Retinal pigment epithelial cell (primary cell): ENCODE measurements around the gene SHC2.

Experiments used
- DNase-seq: peaks from one replicate; pipeline ENCODE4 v3.0.0-alpha.2; 2010; ENCODE audit warnings: low read depth
- H3K4me3 ChIP-seq: 2 replicates; pipeline ENCODE4 v1.5.1; 2011; ENCODE audit warnings: mild to moderate bottlenecking, low read length, control low read depth, moderate library complexity
- TF ChIP-seq, protein P1 (sequence below): conservative IDR thresholded peaks from 2 replicates; pipeline ENCODE4 v1.5.1; 2011; ENCODE audit warnings: low read depth, low read length, control low read depth, inconsistent platforms

SHC2 gene

DNA sequence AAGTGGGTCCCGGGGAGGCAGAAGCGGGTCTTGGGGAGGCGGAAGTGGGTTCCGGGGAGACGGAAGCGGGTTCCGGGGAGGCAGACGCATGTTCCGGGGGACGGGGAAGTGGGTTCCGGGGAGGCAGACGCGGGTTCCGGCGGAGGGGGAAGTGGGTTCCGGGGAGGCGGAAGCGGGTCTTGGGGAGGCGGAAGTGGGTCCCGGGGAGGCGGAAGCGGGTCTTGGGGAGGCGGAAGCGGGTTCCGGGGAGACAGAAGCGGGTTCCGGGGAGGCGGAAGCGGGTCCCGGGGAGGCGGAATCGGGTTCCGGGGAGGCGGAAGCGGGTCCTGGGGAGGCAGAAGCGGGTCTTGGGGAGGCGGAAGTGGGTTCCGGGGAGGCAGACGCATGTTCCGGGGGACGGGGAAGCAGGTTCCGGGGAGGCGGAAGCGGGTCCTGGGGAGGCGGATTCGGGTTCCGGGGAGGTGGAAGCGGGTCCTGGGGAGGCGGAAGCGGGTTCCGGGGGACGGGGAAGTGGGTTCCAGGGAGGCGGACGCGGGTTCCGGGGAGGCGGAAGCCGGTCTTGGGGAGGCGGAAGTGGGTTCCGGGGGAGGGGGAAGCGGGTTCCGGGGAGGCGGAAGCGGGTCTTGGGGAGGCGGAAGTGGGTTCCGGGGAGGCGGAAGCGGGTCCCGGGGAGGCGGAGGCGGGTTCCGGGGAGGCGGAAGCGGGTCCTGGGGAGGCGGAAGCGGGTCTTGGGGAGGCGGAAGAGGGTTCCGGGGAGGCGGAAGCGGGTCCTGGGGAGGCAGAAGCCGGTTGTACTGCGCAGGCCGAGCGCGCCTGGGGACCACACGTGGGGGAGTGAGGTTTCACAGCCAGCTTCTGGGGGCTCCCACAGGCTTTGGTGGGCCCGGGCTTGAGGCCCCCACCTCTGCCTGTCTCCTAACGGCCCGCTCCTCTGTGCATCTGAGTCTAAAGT is 2.5 kb downstream of the SHC2 start:
- TF ChIP-seq, protein P1, sequence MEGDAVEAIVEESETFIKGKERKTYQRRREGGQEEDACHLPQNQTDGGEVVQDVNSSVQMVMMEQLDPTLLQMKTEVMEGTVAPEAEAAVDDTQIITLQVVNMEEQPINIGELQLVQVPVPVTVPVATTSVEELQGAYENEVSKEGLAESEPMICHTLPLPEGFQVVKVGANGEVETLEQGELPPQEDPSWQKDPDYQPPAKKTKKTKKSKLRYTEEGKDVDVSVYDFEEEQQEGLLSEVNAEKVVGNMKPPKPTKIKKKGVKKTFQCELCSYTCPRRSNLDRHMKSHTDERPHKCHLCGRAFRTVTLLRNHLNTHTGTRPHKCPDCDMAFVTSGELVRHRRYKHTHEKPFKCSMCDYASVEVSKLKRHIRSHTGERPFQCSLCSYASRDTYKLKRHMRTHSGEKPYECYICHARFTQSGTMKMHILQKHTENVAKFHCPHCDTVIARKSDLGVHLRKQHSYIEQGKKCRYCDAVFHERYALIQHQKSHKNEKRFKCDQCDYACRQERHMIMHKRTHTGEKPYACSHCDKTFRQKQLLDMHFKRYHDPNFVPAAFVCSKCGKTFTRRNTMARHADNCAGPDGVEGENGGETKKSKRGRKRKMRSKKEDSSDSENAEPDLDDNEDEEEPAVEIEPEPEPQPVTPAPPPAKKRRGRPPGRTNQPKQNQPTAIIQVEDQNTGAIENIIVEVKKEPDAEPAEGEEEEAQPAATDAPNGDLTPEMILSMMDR: no peak
- DNase-seq: no peak
- H3K4me3 ChIP-seq: no peak overlapping the region

DNA sequence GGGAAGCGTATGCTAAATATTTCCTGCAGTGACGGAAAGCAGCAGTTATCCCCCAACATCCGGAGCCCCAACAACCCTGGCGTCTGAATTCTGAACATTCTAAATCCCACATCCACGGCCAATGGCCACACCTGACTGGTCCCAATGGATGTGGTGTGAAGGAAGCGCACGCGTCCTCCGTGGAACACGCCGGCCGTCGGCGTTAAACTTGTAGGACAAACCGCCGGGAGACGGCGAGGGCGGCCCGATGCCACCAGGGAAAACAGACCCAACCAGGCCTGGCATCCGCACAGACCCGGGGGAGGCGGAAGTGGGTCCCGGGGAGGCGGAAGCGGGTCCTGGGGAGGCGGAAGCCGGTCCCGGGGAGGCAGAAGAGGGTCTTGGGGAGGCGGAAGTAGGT is 3.2 kb downstream of the SHC2 start:
- no peak overlapping the region for H3K4me3 ChIP-seq
- no peak for DNase-seq
- TF ChIP-seq, protein P1: no peak

DNA sequence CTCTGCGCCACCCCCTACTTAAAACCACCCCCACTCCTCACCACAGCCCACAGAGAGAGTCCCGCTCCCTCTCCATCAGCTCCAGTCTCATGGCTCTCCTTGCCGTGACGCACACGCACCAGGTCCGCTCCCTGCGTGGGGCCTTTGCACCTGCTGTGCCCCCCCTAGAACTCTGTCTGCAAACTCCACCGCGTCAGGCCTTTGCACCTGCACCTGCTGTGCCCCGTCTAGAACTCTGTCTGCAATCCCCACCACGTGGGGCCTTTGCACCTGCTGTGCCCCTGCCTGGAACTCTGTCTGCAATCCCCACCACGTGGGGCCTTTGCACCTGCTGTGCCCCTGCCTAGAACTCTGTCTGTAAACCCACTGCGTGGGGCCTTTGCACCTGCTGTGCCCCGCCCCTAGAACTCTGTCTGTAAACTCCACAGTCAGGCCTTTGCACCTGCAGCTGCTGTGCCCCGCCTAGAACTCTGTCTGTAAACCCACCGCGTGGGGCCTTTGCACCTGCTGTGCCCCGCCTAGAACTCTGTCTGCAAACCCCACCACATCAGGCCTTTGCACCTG is 4.2 kb downstream of the SHC2 start:
- H3K4me3 ChIP-seq: no peak overlapping the region
- TF ChIP-seq, protein P1: no peak
- DNase-seq: no peak

GRCh38 chr19:455851-456546 is 4.8 kb downstream of the SHC2 start:
- no peak for DNase-seq
- no peak overlapping the region for H3K4me3 ChIP-seq
- TF ChIP-seq, protein P1: no peak

DNA sequence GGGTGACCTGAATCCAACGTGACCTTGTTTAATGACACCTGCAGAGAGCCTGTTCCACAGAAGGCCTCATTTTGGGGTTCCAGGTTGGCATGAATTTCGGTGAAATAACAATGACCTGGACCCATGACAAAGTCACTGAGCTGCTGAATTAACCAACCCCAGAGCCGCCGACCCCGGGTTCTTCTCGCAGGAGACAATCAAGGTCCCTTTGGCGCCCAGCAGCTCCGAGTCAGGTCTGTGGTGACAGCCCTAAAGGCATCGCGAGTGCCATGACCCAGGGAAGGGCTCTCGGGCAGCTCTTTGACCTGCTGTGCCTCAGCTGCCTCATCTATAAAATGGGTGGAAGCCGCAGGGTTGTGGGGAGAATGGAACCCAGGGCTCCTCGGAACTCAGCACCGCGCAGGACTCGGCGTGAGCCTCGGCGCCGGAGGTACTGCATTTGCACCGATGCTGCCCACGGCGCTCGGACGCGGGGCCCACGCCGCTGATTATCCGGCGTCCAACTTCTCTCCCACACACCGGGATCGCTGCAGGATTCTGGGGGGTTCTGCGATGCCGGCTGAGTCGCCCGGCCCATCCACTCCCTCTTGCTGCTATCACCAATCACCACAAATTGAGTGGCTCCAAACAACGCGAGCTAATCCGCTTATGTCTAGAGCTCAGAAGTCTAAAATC is 5.7 kb downstream of the SHC2 start:
- H3K4me3 ChIP-seq: no peak overlapping the region
- TF ChIP-seq, protein P1: no peak
- DNase-seq: no peak

GRCh38 chr19:453606-454005 is 7.2 kb downstream of the SHC2 start:
- TF ChIP-seq, protein P1: no peak
- DNase-seq: no peak
- no peak overlapping the region for H3K4me3 ChIP-seq
